AG20443 (cell line): Measurements from ENCODE around the gene SYNE2.

ENCODE experiments used
- DNase-seq: peaks from one replicate; pipeline ENCODE4 v3.0.0; 2012; ENCODE audit warnings: low spot score, mixed read lengths

Gene SYNE2

DNA sequence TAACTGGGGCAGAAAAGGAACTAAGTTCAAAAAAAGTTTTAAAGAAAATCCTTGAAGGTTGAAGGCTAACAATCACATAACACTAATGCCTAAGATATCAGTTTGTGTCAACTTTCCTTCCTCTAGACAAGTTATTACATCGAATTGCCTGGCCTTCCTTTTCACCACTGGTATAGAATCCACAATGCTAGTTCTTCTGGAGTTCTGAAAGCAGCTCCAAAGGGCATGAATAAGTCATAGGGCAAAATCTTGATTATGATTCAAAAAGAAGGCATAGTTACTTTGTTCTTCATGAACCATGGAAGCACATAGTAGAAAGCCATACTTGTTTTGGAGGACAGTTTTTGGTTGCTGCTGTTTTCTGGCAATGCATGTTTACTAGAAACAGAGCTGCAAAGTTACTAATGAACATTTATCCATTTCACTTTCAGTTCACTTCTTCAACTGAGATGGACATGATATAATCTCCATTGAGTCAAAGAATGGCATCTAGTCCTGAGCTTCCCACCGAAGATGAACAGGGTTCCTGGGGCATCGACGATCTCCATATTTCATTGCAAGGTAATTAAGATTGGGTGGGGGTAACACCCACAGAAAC lies 56.0 kb downstream of the SYNE2 start:
- DNase-seq, result no peak

DNA sequence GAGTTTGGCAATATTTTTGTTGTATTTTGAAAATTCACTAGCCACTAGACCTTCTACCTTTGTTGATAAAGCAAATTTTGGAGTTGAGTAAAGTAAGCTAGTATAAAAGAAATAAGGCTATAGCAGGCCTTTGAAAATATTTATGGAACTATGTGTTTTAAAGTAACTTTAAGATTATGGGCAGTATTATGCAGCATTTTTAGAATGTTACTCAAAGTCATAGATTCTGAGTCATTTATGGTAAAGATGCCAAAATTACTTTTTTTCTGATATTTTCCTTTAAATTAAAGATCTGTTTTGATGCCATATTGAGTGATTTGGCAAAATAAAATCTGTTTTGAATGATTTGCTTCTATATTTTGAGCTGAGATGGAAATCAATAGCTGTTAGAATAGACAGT lies 57.2 kb downstream of the SYNE2 start:
- DNase-seq, result no peak

DNA sequence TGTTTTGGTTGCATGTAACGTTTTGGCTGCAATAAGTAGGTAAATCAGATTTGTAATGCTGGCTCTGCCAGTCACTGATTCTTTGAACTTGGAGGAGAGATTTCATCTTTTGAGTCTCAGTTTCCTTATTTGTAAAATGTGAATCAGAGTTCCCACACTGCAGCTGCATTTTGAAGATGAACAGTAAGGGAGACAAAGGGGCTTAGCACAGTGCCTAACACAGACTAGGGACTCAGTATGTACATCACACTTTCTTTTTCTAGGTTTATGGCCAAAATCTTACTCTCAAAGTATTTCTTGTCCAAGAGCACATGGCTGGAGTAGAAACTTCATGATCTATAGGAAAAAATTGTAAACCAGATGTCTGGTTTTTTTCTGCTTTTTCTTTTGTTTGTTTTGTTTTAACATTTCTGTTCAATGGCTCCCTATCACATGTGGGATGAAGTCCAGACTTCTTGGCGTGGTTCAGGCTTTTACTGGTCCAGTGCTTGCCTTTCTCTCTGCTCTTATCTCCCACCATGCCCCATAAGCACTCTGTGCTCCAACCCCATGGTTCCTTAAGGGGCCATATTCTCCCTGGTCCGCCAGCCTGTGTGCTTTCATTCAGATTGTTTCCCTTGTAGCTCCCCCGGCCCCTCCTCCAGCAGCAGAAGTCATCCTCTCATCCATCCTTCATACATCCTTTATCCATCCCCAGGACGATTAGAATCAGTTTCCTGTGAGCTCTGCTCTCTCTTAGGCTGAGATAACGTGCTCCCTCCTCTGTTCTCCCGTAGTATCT lies 58.0 kb downstream of the SYNE2 start:
- DNase-seq, result no peak

DNA sequence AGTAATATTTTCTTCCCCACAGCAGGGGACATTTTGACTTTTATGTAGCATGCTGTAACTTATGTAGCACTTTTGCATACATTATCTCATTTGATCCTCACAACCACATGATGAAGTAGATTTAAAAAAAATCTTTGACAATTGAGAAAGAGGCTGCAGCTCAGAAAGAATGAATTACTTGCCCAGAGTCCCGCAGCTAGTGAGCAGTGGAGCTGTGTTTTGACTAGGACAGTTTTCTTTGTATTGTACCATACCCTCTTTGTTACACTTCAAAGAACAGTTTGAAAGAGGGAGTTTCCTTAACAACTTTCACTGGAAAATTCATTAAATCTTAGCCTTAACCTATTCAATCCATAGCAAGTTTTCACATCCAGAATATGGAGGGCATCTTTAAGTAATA lies 58.6 kb downstream of the SYNE2 start:
- DNase-seq, result no peak

DNA sequence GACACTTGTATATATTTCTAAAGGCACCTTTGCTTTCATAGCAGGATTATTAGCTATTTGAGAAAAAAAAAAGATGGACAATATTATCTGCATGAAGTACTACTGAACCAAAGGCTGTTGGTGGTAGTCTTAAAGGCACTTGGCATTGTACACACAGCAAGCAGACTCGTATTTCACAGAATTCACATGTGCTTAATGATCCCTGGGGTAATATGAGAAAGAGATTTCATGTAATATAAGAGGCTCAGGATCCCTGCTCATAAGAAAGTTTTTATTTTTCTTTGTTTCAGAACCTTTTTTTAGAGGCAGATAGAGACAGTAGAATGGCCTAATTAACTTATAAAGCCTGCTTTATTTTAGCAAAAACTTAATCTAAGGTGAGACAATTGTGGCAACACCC lies 59.5 kb downstream of the SYNE2 start:
- DNase-seq, result no peak

DNA sequence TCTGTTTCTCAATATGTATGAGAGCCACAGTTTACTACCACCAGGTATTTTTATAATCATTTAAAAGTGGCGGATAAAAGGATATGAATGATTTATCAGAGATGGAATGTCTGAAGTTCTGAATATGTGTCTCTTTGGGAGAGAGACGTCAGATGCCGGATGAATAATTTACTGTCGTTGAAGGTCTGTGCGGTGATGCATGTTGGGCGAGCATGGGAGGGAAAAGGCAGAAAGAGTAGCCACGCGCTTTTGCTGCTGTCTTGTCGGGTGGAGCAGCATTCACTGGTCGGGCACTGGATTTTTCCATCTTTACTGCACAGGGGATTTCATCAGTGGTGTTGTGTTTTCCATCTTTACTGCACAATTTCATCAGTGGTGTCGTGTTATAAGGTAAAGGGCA lies 65.6 kb downstream of the SYNE2 start:
- DNase-seq, result no peak

DNA sequence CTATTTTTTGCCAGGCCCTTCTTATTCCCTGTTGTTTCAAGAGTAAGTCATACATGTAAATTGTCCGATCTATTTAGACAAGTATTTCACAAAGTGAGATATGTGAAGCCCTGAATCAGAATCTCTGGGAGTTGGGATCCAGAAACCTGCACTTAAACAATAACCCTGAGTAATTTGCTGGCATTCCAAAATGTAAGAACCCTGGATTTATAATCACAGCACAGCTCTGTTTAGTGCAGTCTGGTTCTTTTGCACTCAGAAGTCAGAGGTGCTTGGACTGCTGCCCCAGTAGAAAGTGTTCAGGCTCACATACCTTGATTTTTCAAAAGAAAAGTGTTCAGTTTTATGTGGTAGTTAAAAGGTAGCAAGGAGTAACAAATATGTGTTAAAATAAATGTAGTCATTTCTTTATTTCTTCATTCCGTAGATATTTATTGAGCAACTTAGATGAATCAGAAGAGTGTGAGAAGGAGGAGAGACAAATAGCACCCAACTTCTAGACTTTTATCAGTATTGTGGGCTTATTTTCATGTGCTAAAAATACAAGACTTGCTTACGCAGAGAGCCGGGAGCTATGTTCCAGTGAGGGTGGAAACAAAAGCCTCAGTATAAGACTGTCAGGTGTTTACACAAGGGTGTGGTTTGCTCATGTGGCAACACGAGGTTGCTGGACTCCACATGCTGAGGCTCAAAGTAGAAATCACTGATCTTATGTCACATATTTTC lies 70.1 kb downstream of the SYNE2 start:
- no peak for DNase-seq

DNA sequence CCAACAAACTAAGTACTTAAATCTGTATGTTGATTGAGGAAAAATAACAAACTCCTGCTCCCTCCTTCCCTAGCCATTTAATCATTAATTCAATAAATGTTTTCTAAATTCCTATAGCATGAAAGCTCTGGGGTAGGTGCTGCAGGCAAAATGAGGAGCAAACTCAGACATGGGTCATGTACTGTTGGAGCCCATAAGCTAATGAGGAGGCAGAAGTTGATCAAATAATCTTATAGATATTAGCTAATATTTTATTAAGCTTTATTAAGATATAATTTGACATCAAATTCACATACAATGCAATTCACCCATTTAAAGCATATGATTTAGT lies 70.6 kb downstream of the SYNE2 start:
- DNase-seq, result no peak

DNA sequence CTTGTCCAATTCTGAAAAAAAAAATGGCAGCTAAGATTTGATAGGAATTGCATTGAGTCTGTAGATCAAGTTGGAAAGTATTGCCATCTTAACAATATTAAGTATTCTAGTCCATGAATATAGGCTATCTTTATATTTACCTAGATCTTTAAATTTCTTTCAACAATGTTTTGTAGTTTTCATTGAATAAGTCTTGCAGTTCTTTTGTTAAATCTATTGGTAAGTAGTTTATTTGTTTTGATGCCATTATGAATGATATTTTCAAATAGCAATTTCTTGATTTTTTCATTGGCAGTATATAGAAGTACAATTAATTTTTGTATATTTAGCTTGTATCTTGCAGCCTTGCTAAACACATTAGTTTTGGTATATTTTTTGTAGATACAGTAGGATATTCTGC lies 71.6 kb downstream of the SYNE2 start:
- no peak for DNase-seq

DNA sequence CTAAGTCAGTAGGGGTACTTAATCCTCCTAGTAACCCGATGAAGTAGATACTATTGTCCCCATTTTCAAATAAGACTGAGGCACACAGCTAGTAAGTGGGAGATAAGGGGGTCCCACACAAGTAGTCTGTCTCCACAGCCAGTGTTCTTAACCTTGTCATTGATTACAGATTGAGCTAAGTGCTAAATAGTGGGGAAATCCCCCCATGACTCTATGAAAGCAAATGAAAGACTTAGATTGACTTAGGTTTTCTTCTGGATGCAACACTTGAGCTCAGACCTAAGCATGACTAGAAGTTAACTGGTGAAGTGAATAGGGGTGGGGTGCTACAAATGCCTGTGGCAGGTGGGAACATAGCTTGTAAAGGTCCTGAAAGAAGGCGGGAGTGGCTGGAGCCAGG lies 73.8 kb downstream of the SYNE2 start:
- DNase-seq, result no peak

DNA sequence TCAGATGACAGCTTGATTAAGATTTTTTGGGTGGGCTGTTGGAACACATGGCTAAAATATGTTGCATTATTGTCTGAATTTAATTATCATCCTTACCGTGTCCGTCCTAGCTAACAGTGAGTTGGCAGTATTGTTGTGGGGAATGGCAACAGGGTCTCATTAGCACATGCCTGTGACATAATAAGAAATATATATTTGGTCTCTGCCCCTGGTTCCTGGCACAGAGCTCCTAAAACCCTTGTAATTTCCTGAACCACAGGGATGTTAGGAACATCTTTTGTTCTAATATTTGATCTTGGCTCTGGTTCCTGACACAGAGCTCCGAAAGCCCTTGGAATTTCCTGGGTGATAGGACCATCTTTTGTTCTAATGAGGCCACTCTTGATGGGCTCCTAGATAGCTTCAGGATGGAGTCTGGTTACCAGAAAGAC lies 76.0 kb downstream of the SYNE2 start:
- no peak for DNase-seq

DNA sequence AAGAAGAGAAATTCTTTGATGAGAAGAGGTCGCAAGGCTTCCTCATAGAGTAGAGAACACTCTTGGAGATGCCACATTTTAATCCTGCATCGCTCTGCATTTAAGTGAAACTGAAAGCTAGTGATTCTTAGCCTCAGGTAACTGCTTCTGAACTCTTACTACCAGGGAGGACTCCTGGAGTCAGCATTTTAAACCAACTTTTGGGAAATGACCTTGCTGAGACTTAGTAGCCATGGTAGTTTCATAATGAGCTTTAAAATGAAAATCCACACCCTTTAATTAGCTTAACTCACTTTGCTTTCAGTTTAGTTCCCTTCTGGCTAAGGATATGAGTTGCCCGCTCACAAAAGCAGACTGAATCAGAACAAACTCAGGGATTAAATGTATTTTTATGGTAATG lies 80.3 kb downstream of the SYNE2 start:
- DNase-seq, result no peak

DNA sequence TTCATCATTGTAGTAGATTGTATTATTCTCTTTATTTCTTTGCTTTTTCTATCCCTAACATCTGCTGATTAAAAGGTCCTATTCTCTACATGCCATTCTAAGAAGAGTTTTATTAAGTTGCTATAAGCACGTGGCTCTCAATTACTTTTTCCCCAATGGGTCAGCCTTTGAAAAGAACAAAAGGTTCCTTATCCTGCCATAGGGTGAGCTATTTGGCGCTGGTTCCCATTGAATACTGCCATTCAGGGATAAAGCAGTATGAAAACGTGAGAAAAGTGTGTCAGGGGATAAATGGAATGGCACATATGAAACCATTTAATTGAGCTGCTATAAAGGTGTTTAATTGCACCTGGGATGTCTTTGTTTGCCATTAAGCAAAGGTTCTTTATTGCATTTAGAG lies 80.9 kb downstream of the SYNE2 start:
- DNase-seq, result no peak

DNA sequence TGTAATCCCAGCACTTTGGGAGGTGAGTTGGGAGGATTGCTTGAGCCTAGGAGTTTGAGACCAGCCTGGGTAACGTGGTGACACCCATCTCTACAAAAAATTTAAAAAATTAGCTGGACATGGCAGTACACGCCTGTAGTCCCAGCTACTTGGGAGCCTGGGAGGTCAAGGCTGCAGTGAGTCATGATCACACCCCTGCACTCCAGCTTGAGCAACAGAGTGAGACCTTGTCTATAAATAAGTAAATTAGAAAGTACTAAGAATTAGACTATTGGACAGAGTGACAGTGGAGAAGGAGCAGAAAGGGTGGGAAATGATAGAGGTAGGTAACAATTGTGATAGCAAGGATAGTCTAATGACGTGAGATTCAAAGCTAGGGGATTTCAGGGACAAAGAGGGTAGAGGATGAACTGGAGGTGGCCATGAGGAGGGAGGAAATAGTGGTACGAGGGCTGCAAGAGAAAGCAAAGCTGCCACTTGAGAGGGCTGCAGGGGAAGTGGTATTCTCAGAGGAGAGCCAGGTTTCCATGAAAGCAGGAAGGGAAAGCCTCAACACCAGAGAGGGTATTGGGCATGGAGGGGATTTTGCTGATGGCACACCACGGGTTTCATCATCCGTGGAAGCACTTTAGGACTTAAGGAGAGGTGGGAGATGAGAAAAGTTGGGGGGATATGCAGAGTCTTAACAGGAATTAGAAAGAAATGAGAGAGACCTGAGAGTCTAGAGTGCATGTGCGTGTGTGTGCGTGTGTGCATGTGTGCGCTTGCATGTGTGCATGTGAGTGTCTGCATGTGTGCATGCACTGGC lies 85.6 kb downstream of the SYNE2 start:
- DNase-seq, result no peak

DNA sequence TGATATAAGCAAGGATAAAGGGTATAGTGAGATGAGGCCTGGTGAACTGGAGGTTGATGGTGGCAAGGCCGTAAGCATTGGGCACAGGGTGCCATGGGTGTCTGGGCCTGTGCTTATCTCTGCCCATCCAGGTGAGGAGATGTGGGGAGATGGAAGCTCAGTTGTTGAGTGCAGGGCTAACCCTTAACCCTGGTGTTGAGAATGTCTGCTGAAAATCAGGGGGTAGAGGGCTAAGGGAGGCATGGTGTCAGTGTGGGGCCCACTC lies 86.1 kb downstream of the SYNE2 start:
- DNase-seq, result no peak

DNA sequence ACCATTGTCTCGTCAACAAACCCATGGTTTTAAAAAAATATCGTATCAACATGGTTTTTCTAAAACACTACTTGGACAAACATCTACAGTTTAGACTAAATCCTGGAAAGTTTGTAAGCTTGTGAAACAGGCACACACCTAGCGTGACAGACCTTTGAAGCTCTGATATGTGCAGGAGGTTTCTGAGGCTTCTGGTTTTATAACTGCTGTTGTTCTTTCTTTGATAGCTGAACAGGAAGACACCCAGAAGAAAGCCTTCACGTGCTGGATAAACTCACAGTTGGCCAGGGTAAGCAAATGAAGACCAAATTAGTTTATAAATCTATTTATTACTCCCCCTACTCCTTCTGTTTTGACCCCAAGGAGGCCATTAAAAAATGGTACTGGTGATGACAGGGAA lies 87.6 kb downstream of the SYNE2 start:
- no peak for DNase-seq

DNA sequence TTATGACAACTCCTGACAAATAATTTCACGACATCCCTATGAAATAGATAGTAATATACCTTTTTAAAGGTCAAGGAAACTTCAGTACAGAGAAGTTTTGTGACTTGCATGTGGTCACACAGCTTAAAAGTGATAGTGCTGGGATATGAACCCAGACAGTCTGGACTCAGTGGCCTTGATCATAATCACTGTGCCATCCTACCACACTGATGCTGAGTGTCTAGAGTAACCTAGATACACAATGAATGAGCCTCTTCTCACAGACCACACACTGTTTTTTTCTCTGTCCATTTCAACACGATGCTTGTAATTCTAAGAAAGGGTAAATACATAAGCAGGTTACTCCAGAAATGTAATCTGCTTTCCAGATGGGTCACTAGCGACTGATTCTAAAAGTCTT lies 88.2 kb downstream of the SYNE2 start:
- no peak for DNase-seq

DNA sequence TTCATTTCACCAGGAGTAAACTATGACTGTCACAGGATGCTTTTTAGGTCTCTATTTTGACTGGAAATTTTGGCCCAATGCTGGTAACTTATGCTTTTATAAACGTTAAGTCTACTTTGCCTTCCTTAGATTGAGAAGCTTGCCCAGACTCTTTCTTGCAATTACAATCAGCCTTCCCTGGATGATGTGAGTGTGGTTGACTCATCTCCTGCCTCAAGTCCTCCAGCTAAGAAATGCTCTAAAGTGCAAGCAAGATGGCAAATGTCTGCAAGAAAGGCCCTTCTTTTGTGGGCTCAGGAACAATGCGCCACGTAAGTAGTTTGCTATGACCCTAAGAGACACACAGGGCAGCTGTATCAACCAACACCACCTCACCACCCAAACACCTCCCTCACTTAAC lies 96.9 kb downstream of the SYNE2 start:
- no peak for DNase-seq

DNA sequence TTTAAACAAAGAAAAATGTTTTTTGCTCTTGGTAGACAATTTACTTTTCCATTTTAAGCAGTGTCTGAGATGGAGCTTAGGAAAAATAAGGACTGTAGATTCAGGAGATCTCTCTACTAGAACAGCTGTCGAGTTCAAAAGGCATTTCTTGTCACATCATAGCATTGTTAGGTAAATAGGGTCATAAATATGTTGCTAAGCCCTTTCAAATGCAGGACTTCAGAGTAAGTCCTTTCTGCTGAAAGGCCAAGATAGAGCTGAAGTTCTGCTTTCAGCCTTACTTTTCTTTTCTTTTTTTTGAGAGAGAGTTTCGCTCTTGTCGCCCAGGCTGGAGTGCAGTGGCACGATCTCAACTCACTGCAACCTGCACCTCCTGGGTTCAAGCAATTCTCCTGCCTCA lies 98.2 kb downstream of the SYNE2 start:
- DNase-seq, result no peak

DNA sequence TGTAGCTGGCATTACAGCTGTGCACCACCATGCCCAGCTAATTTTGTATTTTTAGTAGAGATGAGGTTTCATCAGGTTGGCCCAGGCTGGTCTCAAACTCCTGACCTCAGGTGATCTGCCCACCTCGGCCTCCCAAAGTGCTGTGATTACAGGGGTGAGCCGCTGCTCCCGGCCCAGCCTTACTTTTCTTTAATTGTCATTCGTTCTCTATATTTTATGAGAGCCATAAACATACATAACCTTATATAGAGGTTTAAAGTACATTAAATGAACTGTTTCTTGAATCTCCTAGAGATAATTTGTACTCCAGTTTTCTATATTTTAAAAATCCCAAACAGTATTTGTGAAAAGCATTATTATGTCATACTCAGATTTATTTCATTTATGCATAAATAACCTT lies 98.6 kb downstream of the SYNE2 start:
- DNase-seq, result no peak

DNA sequence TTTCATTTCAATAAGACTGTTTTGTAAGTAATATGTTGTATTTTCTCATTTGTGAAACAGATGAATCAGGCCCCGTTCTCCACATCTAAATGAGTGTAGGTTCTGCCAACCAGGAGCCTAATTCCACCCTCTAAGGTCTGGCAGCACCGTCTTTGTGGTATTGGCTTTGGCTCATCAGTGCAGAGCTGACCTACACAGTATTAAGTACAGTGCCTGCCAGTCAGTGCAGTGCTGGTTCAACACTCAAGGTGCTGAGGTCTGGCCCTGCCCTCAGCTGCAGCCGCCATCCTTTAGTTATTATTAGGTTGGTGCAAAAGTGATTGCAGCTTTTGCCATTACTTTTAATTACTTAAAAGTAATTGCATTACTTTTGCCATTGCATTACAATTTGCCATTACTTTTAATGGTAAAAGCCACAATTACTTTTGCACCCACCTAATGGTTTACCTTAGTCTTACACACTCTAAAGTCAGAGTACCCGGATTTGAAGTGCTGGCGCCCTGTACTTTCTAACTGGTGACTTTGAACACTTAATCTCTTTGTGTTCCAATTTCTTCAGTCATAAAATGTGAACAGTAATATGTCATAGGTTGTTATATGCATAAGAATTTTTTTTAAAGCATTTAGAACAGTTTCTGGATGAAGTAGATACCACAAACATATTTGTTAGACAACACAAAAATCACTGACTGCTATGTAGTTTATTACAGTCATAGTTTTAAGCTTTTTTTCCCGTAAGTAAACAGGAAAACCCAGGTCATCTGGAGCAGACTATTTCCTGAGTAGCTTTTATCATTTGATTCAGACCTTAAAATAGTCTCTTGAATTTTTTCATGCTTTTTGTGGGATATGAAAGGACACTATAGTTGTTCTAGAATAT lies 99.5 kb downstream of the SYNE2 start:
- DNase-seq, result no peak

DNA sequence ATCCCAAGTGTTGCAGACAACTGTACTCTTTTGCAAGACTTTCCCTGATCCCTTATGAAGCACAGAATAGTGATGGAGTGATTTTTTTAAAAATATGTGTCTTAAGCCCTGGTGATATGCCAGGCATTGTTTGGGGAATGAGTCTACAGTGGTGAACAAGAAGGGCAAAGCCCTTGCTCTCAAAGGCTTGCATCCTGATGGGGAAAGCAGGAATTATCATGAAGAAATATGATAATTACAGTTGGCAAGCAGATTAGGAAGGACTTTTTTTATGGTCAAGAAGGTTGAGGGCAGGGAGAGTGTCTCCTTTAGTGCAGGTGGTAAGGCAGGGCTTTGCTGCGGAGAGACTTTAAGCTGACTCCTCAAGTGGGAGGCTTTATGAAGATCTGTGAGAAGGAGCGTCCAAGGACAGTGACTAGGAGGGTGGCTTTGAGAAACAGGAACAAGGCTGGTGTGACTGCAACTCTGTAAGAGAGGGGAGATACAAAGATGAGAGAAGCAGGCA lies 100.2 kb downstream of the SYNE2 start:
- DNase-seq, result peak; percentile 32
